Fibroblast of the aortic adventitia (primary cell): ENCODE results near the gene SYMPK. TPM values are rescaled to one million over a fixed set of nuclear protein-coding genes. Genes with fewer than 3 reads are reported as not detected.

Experiments
- DNase-seq: peaks from one replicate; pipeline ENCODE4 v3.0.0-alpha.2; 2010; ENCODE audit warnings: low read depth
- H3K4me3 ChIP-seq: 2 replicates; pipeline ENCODE4 v1.5.1; 2011; ENCODE audit warnings: low read depth, mild to moderate bottlenecking, control low read depth, low read length, moderate library complexity
- CTCF ChIP-seq: IDR thresholded peaks from 2 replicates; pipeline ENCODE4 v1.5.1; 2011; ENCODE audit warnings: mild to moderate bottlenecking, low read length, control low read depth, inconsistent platforms; ENCODE audit not compliant: insufficient read depth
- total RNA-seq: library from RNA; depleted of rRNA; stranded (reverse); fragments of >200 nt; gene quantifications from 2 replicates; pipeline ENCODE4 v1.2.3, GENCODE V29; 2012; ENCODE audit warnings: low replicate concordance

The SYMPK gene
- total RNA-seq, 1 donor: 38.1 TPM

GRCh38 chr19:45792470-45793177 is 70.3 kb downstream of the SYMPK start, which contains the start of gene DMWD:
TSS of gene DMWD (minus strand) at chr19:45792845. CDS start at chr19:45792756, 89 bp downstream.
- TF ChIP-seq CTCF: no peak
- H3K4me3 ChIP-seq: peak within 1 kb of the TSS; percentile 93
- DNase-seq: peak; percentile 98

GRCh38 chr19:45791744-45792469 is 71.0 kb downstream of the SYMPK start:
- no peak for TF ChIP-seq CTCF
- DNase-seq: no peak
- H3K4me3 ChIP-seq: peak overlapping the region; percentile 93

- H3K4me3 ChIP-seq: peak overlapping the region; percentile 93
- no peak for DNase-seq
- TF ChIP-seq CTCF: no peak
These were observed 72.0 kb downstream of the SYMPK start for GRCh38 chr19:45790942-45791341.

GRCh38 chr19:45789035-45789786 is 73.7 kb downstream of the SYMPK start:
- H3K4me3 ChIP-seq: no peak overlapping the region
- no peak for TF ChIP-seq CTCF
- no peak for DNase-seq

GRCh38 chr19:45786533-45786894 is 76.4 kb downstream of the SYMPK start:
- TF ChIP-seq CTCF: no peak
- no peak for DNase-seq
- H3K4me3 ChIP-seq: no peak overlapping the region

- DNase-seq: no peak
- no peak for TF ChIP-seq CTCF
- no peak overlapping the region for H3K4me3 ChIP-seq
These were observed 77.0 kb downstream of the SYMPK start for GRCh38 chr19:45785781-45786532.
